PC-9 (cell line): ENCODE measurements around the gene NELFA.

Experiments
- CTCF ChIP-seq: fragments of 200-600 bp; sonication (generic); conservative IDR thresholded peaks from 2 replicates; pipeline ENCODE4 v1.6.1; 2017; ENCODE audit warnings: mixed run types, antibody characterized with exemption, mild to moderate bottlenecking, moderate library complexity
- EZH2 ChIP-seq: fragments of 200-600 bp; sonication (generic); IDR thresholded peaks from 2 replicates; pipeline ENCODE4 v1.8.0; 2017; ENCODE audit warnings: antibody characterized with exemption, low read depth

- TF ChIP-seq EZH2 (no peak), CTCF (no peak)
Observed at GRCh38 chr4:1980561-1981041, 28.2 kb downstream of the NELFA start.
